Jurkat, Clone E6-1 (cell line): ENCODE results near the gene VPS37C.
"Not testable (repeated sequence)": the region's sequence is repeated elsewhere in the genome, so short reads cannot be mapped to it uniquely, and the experiment has no call there.

Experiments used
- DNase-seq: peaks from one replicate; pipeline ENCODE4 v3.0.0-alpha.2; 2011; ENCODE audit warnings: low read depth, low spot score
- H3K4me3 ChIP-seq: 2 replicates; pipeline ENCODE4 v1.5.1; 2011; ENCODE audit warnings: mild to moderate bottlenecking, low read length, control low read depth, moderate library complexity

Gene VPS37C

DNA sequence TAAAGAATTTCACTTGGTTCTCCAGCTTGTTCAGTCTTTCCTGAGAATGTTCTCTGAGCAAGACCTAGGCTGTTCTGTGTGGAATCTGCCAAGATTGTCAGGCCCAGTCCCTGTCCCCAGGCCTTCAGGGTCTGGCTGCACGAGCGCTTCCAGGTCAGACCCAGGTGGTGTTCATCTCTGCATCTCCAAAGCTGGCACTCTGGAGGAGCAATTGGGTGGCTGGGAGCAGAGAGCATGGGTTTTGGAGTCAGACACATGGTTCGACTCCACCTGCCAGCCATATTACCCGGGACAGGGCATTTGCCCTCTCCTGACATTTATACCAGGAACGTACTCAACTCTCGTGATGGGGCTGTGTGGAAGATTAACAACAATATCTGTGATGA lies 50.2 kb downstream of the VPS37C start:
- no peak overlapping the region for H3K4me3 ChIP-seq

DNA sequence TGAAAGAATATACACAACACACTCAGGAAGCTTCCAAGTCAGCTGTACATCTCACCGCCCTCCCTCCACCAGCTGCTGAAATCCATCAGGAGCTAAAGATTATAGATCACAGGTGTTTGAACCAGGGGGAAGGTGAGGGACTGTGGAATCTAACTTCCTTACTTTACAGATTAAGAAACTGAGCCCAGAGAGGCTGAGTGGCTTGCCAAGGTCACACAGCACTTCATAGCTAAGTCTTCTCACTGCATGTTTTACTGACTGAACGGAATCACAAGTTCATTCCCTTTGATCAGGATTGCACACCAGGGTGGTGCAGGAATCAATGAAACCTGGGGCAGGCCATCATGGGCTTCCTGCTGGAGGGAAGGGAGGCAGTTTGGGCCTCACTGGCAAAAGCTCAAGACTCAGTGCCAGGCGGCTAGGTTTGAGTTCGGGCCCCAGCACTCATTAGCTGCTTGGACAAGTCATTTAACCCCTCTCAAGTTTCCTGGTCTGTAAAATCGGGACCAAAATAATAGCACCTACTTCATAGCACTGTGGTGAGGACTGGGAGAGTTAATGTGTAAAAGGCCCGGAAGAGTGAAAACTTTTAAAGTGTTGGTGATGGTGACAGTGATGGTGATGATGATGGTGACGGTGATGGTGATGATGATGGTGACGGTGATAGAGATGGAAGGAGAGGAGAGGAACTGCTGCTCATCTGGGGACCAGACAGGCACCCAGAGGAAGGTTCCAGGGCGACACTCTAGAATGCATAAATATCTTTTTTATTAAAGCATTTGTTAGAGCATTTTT lies 50.8 kb downstream of the VPS37C start:
- no peak for DNase-seq
- no peak overlapping the region for H3K4me3 ChIP-seq

More for the DNA sequence above, 50.2 kb downstream of the VPS37C start:
- DNase-seq = no peak

DNA sequence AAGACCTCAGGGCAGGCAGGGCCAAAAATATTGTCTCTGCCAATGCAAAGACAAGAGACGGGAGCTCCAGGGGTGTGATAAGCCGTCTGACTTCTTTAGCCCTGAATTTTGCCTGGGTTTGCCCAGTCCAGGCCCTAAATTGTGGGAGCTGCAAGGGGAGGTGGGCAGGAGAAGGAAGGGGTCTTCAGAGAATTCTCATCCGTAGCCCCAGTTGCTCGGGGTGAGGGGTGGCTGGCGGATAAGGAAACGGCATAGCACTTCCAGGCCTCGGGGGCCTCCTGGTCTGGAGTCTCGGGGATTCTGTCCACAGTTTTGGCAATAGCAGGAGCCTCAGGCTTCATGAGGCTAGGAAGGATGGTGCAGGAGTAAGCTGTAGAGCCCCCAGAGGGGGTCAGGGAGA lies 51.6 kb downstream of the VPS37C start:
- DNase-seq = no peak
- H3K4me3 ChIP-seq = no peak overlapping the region

DNA sequence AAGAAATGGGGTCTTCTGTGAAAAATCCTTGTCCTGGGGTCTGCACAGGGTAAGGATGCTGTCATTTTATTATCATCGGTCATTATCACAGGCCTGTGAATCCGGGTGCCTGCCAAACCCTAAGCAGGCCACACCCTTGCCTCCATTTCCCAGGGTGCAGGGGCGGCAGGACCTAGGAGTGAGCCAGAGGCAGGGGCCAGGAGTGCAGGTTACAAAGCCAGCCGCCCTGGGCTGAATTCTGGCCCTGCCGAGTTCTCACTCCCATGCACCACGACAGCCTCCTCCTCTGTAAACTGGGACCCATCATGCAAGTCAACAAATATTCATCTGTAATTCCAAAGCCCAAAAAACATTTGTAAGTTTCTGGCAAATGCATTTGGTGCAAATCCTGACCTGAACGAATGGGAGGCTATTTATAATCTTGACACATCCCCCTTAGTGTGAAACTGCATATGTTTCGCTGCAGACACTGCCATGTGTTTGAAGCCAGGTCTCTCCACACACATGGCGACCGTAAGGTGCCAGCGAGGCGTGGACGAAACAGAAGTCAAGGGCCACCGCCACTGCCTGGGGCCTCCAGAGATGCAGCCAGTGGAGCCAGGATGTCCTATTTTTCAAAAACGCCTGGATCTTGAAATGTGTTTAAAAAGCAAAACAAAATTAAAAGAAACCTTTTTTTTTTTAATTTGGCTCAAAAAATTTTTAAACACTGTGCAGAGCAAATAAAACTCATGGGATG lies 52.2 kb downstream of the VPS37C start:
- no peak overlapping the region for H3K4me3 ChIP-seq
- no peak for DNase-seq

GRCh38 chr11:61107888-61108287 lies 53.3 kb downstream of the VPS37C start:
- no peak overlapping the region for H3K4me3 ChIP-seq
- no peak for DNase-seq

GRCh38 chr11:61106894-61107470 lies 54.2 kb downstream of the VPS37C start:
- no peak overlapping the region for H3K4me3 ChIP-seq
- DNase-seq = no peak

DNA sequence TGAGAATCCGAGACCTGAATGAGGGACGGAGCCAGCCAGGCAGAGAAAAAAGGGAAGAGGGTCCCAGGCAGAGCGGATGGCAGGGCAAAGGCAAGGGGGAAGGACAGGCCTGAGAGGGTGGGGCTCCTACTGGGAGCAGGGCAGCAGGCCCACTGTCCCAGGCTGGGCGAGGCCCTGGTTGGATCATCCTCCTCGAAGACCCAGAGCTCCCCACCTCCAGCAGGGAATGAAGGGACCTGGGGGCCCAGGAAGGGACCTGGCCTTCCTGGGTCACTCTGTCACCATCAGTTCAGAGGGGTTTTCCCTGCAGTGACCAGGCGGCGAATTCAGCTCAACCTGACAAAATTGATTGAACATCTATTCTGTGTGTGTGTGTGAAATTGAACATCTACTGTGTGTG lies 54.9 kb downstream of the VPS37C start:
- H3K4me3 ChIP-seq = no peak overlapping the region
- DNase-seq = no peak

DNA sequence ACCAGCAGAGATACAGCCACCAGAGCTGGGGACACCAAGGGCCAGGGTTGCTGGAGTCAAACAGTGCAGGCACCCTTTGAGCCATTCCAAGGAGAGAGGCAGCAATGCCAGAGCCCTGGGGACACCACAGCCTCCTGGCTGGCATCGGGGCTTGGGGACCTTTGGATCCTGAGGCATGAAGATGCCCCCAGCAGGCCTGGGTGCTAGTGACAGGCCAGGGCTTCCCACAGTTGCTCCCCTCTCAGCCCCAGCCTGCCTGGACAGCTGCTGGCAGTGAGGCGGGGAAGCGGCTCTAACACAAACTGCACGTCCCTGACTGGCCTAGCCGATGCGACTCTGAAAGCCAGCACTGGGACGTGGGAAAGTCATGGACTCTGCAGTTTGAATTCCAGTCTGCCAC lies 56.3 kb downstream of the VPS37C start:
- DNase-seq = no peak

GRCh38 chr11:61103851-61104423 lies 57.3 kb downstream of the VPS37C start:
- DNase-seq = no peak
- H3K4me3 ChIP-seq = peak overlapping the region; percentile 88

More for the DNA sequence above, 56.3 kb downstream of the VPS37C start:
- H3K4me3 ChIP-seq = no peak overlapping the region

DNA sequence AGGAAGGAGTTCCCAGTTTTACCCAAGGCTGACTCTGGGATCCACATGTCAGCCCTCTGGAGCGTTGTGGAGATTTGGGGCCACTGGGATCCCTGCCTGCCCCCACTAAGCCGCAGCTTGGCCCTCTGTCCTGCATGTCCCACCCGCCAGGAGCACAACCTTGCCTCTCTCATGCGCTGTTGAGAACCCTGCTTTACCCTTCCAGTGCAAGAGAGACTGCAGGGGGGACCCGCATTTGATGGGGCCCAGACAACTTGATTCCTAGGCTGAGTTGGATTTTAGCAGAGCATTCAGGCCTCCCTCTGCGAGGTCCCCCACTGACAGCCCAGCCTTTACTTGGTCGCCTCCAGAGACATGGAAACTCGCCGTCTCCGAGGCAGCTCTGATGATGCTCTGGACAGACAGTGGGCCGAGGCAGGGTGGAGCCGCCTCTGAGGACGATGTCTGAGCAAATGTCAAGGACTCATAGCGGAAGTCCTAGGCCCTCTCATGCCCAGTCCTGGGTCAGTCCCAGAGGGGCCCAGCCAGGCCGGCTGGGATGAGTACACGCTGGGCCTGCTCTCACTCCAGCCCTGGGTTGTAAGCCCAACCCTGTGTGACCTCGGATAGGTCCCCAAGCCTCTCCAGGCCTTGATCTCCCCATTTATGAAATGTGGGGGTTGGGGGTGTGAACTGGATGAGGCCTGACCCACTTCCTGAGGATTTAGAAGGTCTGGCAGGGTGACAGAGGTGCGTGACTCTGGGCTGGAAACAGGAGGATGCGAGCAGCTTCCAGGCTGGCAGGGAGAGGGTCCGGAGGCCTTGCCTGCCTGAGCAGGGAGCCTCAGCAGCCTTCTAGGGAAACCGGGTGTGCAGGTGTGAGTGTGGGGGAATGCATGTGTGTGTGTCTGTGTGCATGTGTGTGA lies 58.3 kb downstream of the VPS37C start:
- H3K4me3 ChIP-seq = peak overlapping the region; percentile 88
- DNase-seq = peak; percentile 42

DNA sequence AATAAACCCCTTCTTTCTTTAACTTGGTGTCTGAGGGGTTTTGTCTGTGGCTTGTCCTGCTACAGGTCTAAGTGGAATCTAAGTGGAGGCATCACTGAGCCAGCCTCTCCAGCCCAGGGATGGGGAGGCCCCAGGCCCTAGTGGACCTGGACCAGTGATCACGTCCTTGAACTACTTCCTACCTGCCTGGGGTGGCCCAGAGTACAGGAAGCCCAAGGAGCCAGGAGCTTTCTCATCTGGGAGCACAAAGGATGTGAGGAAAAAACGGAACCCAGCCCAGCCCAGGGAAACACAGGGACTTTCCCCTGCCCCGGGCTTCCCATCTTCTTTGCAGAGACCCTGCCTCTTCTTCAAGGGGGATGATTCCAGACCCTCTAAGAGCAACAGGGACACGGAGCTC lies 62.4 kb downstream of the VPS37C start:
- DNase-seq = no peak
- no peak overlapping the region for H3K4me3 ChIP-seq

- DNase-seq, H3K4me3 ChIP-seq: not testable (repeated sequence)
Observed at GRCh38 chr11:61098261-61098660, 63.0 kb downstream of the VPS37C start.

DNA sequence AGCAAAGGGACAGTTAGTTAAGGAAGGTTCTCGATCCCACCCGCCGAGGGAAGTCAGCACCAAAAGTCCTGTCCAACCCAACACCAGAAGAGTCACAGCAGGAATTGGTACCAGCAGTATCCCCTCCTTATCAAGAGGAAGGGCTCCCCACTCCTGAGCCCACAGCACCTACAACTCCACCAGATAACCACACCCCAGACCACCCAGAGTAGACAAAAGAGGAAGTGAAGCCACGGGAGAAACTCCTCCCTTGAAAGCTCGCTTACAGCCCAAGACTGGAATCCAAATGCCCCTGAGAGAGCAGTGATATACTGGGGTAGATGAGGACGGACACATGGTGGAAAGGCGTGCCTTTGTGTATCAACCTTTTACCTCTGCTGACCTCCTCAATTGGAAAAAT lies 66.2 kb downstream of the VPS37C start:
- no peak overlapping the region for H3K4me3 ChIP-seq
- DNase-seq = no peak

GRCh38 chr11:61094167-61094566 lies 67.1 kb downstream of the VPS37C start:
- not testable (repeated sequence) for H3K4me3 ChIP-seq, DNase-seq

GRCh38 chr11:61092908-61093763 lies 68.1 kb downstream of the VPS37C start:
- no peak overlapping the region for H3K4me3 ChIP-seq
- DNase-seq = no peak

GRCh38 chr11:61092280-61092766 lies 68.9 kb downstream of the VPS37C start:
- no peak for DNase-seq
- H3K4me3 ChIP-seq = no peak overlapping the region

GRCh38 chr11:61091373-61092279 lies 69.6 kb downstream of the VPS37C start:
- H3K4me3 ChIP-seq = no peak overlapping the region
- DNase-seq = no peak
